Spleen (tissue), 7 donors: ENCODE results near the gene BNC2.

ENCODE experiments used
- POLR2A ChIP-seq, 3 donors: fragments of 450-650 bp; IDR thresholded peaks; one replicate each; pipeline ENCODE4 v1.5.1; 2017; ENCODE audit warnings: antibody characterized with exemption in 3 of 3, mild to moderate bottlenecking in 1 of 3
- POLR2AphosphoS5 ChIP-seq, 3 donors: sonication (generic); formaldehyde crosslinking; IDR thresholded peaks; one replicate each; pipeline ENCODE4 v1.5.1; 2017; ENCODE audit warnings: antibody characterized with exemption in 3 of 3
- TF ChIP-seq, protein P1 (sequence below), 11 experiments: fragments of 200-600 bp in 7 of 11; fragments of 450-650 bp in 4 of 11; sonication (generic) in 4 of 11; IDR thresholded peaks in 8 of 11; conservative IDR thresholded peaks in 3 of 11; 1 replicate in 7 of 11; 2 replicates in 4 of 11; pipeline versions ENCODE4 v1.4.0 to v1.8.0; 2016 to 2021; ENCODE audit warnings: antibody characterized with exemption in 11 of 11, inconsistent platforms in 4 of 11, mild to moderate bottlenecking in 1 of 11
- donor health status: DM: no; HTN: no; CAD: no; lungs with moderate emphysema.
- donor health status: DM: no; HTN: no; CAD: no.
- donor health status: DM: no; HTN: no; CAD: no.

DNA sequence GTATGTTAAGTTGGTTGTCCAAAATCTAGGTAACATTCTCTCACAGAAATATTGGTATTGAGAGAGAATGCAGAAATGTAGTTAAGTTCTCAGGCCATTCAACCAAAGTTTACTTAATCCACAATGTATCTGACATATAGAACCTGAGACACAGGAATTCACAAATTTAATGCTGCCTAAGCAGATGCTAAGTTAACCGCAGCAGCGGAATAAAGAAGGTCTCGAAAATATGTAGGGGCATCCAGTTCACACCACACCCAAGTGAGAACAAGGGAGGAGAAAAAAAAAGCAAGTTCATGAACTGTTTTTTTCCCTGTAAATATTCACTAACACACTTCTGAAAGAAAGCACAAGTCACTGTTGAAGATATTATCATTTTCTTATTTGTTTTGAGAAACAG is 194.0 kb downstream of the BNC2 start:
- TF ChIP-seq, protein P1, sequence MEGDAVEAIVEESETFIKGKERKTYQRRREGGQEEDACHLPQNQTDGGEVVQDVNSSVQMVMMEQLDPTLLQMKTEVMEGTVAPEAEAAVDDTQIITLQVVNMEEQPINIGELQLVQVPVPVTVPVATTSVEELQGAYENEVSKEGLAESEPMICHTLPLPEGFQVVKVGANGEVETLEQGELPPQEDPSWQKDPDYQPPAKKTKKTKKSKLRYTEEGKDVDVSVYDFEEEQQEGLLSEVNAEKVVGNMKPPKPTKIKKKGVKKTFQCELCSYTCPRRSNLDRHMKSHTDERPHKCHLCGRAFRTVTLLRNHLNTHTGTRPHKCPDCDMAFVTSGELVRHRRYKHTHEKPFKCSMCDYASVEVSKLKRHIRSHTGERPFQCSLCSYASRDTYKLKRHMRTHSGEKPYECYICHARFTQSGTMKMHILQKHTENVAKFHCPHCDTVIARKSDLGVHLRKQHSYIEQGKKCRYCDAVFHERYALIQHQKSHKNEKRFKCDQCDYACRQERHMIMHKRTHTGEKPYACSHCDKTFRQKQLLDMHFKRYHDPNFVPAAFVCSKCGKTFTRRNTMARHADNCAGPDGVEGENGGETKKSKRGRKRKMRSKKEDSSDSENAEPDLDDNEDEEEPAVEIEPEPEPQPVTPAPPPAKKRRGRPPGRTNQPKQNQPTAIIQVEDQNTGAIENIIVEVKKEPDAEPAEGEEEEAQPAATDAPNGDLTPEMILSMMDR (IDR thresholded peaks at IDR 0.05 in 8 of 11, conservative IDR thresholded peaks at IDR 0.05 in 3 of 11) = no peak
- no peak for TF ChIP-seq POLR2AphosphoS5 (IDR thresholded peaks at IDR 0.05)
- no peak for TF ChIP-seq POLR2A (IDR thresholded peaks at IDR 0.05)
